Muscle of leg (tissue), 11 donors: ENCODE results near the gene RNF31. TPM values are rescaled to one million over a fixed set of nuclear protein-coding genes. Genes with fewer than 3 reads are reported as not detected.

Source experiments
- DNase-seq: peaks from one replicate; pipeline ENCODE4 v3.0.0; 2013
- H3K27ac ChIP-seq: one replicate; pipeline ENCODE4 v1.5.1; 2013; ENCODE audit warnings: mild to moderate bottlenecking, low read length, control low read depth
- H3K27me3 ChIP-seq: one replicate; pipeline ENCODE4 v1.6.1; 2013; ENCODE audit warnings: low read length; ENCODE audit not compliant: control insufficient read depth, insufficient read depth
- H3K36me3 ChIP-seq: one replicate; pipeline ENCODE4 v1.6.1; 2013; ENCODE audit warnings: low read length; ENCODE audit not compliant: control insufficient read depth, insufficient read depth
- H3K4me1 ChIP-seq: one replicate; pipeline ENCODE4 v1.6.1; 2013; ENCODE audit warnings: low read length; ENCODE audit not compliant: control insufficient read depth, insufficient read depth
- H3K4me3 ChIP-seq: one replicate; pipeline ENCODE4 v1.5.1; 2013; ENCODE audit warnings: low read length, control low read depth
- H3K9me3 ChIP-seq: replicated peaks from 2 replicates; pipeline ENCODE4 v1.6.1; 2013; ENCODE audit warnings: low read depth, low read length; ENCODE audit not compliant: control insufficient read depth
- WGBS: methylation state at CpG from one replicate; pipeline ENCODE4 v1.1.5; 2013; ENCODE audit warnings: missing lambda C conversion rate; ENCODE audit not compliant: insufficient coverage; 5-methylcytosine and 5-hydroxymethylcytosine counted together
- polyA plus RNA-seq, 8 donors: library from polyadenylated mRNA; unstranded; fragments of 120-200 nt; gene quantifications; one replicate each; pipeline versions ENCODE4 v1.2.1 to v1.2.3, GENCODE V29; 2013; ENCODE audit warnings: inconsistent platforms in 1 of 8, low replicate concordance in 1 of 8; ENCODE audit not compliant: insufficient read length in 8 of 8, insufficient read depth in 1 of 8
- total RNA-seq: library from RNA; stranded (reverse); fragments of 120-200 nt; gene quantifications from one replicate; pipeline ENCODE4 v1.2.4, GENCODE V29; 2013

The RNF31 gene
- total and polyA plus RNA-seq, 9 donors, result 27.3 to 37.0 (median 36.1) TPM

DNA sequence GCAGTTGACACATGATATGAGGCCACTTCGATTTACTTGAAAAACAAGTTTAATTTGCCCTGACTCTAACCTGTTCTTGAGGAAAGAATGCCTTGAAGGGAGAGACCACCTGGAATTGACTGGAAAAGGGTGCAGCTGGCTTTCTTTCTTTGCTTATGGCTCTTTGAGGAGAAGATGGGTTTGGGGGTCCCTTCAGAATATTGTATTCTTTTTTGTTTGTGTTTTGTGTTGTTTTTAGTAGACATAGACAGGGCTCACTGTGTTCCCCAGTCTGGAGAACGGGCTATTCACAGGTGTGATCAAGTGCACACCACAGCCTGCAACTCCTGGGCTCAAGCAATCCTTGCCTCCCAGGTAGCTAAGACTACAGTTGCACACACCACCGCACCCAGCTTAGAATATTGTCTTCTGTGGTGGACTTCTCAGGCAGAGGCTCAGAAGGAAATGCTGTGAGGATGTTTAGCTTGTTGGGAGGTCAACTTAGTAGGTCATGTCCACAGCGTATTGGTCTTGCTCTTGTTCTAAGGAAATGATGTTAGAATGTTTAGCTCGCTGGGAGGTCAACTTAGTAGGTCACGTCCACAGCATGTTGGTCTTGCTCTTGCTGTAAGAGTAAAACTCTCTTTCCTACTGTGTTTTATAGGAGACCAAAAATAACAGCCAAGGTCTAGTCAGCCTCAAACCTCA is 31.0 kb upstream of the RNF31 start:
- Histone ChIP-seq H3K27me3 (no peaks in the 10 kb centered on the region), H3K4me1 (peaks cover 20% of the 10 kb centered on the region), H3K36me3 (peaks cover 50% of the 10 kb centered on the region), H3K9me3 (no peaks in the 10 kb centered on the region), H3K4me3 (no peak overlapping the region), H3K27ac (no peak overlapping the region)
- no peak for DNase-seq
- 87% methylated on average over 4 of the region's 6 CpGs for WGBS

DNA sequence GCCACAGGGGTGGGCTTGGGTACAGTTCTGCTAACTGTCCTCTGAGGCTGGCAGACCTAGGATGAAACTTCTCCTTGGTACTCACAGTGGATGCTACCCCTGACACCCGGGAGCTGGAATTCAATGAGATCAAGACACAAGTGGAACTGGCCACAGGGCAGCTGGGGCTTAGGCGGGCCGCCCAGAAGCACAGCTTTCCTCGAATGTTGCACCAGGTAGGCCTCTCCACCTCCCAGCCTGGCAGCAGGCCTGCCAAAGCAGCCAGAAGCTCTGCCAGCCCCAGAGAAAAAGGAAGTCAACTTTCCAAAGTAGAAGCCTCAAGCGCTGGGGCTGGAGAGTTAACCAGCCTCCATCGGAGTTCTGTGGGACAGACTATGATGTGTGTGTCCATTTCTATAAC is 30.1 kb upstream of the RNF31 start:
- no peak for DNase-seq
- Histone ChIP-seq H3K27ac (no peak overlapping the region), H3K27me3 (no peaks in the 10 kb centered on the region), H3K9me3 (no peaks in the 10 kb centered on the region), H3K4me1 (peaks cover 20% of the 10 kb centered on the region), H3K36me3 (peaks cover 57% of the 10 kb centered on the region), H3K4me3 (no peak overlapping the region)
- WGBS, result 92% methylated on average over 3 of the region's 6 CpGs

DNA sequence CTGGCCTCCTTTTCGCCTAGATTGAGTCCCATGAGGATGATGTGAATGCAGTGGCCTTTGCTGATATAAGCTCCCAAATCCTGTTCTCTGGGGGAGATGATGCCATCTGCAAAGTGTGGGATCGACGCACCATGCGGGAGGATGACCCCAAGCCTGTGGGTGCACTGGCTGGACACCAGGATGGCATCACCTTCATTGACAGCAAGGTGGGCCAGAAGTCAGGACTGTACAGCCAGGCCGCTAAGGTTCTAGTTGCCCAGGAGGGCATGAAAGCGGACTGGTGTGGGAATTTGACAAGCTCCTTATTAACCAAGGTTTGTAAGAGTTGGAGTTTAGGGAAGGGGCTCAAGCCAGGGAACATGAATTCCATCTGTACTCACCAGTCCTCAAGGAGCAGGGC is 27.6 kb upstream of the RNF31 start:
- H3K4me1 ChIP-seq, result peaks cover 11% of the 10 kb centered on the region
- no peaks in the 10 kb centered on the region for H3K9me3 ChIP-seq
- no peak overlapping the region for H3K4me3 ChIP-seq
- WGBS, result 98% methylated on average over 4 of the region's 6 CpGs
- no peak overlapping the region for H3K27ac ChIP-seq
- peaks cover 80% of the 10 kb centered on the region for H3K36me3 ChIP-seq
- no peak for DNase-seq
- H3K27me3 ChIP-seq, result no peaks in the 10 kb centered on the region

DNA sequence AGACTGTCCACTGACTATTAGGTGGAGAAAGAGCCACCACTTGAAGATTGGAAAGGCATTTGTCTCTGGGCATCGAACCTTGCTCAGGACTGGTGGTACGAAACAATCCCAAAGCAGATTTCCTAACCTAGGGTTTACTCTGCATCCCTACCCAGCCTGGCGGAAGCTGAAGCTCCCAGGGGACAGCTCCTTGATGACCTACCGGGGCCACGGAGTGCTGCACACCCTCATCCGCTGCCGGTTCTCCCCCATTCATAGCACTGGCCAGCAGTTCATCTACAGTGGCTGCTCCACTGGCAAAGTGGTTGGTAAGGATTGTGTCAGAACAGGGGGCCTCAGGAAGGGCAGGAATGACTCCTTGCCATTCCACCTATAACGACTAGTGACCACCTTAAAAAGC is 26.1 kb upstream of the RNF31 start:
- H3K4me1 ChIP-seq, result peaks cover 2% of the 10 kb centered on the region
- peaks cover 78% of the 10 kb centered on the region for H3K36me3 ChIP-seq
- H3K4me3 ChIP-seq, result no peak overlapping the region
- WGBS, result 60% methylated on average over 1 of the region's 8 CpGs
- no peaks in the 10 kb centered on the region for H3K9me3 ChIP-seq
- H3K27ac ChIP-seq, result no peak overlapping the region
- DNase-seq, result no peak
- no peaks in the 10 kb centered on the region for H3K27me3 ChIP-seq

DNA sequence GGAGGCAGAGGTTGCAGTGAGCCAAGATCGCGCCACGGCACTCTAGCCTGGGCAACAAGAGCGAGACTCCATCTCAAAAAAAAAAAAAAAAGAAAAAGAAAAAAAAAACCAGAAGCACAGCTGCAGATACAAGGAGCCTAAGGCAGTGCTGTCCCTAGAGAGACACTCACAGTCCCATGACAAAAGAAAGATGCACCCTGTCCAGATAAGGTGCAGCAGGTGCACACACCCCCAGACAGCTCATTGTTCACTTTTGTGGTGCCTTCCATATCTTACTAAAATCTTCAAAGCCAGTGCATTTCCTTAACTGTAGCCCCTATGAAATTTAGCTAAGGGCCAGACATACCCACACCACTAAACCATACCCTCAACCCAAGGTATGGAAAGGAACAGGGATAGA is 24.9 kb upstream of the RNF31 start:
- Histone ChIP-seq H3K9me3 (no peaks in the 10 kb centered on the region), H3K4me1 (no peaks in the 10 kb centered on the region), H3K27me3 (no peaks in the 10 kb centered on the region), H3K27ac (no peak overlapping the region), H3K36me3 (peaks cover 66% of the 10 kb centered on the region), H3K4me3 (no peak overlapping the region)
- DNase-seq, result no peak
- 100% methylated on average over 4 of the region's 4 CpGs for WGBS

DNA sequence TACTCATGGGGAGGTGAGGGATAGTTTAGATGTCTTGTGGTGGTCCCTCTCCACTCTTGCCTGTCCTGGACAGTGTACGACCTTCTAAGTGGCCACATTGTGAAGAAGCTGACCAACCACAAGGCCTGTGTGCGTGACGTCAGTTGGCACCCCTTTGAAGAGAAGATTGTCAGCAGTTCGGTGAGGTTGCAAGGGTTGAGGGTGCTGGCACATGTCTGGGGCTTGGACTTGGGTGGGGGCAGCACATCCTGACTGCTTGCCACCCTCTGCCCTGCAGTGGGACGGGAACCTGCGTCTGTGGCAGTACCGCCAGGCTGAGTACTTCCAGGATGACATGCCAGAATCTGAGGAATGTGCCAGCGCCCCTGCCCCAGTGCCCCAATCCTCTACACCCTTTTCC is 24.4 kb upstream of the RNF31 start:
- no peaks in the 10 kb centered on the region for H3K27me3 ChIP-seq
- no peak overlapping the region for H3K4me3 ChIP-seq
- peaks cover 61% of the 10 kb centered on the region for H3K36me3 ChIP-seq
- 93% methylated on average over 6 of the region's 8 CpGs for WGBS
- no peak overlapping the region for H3K27ac ChIP-seq
- no peaks in the 10 kb centered on the region for H3K4me1 ChIP-seq
- no peaks in the 10 kb centered on the region for H3K9me3 ChIP-seq
- DNase-seq, result no peak

DNA sequence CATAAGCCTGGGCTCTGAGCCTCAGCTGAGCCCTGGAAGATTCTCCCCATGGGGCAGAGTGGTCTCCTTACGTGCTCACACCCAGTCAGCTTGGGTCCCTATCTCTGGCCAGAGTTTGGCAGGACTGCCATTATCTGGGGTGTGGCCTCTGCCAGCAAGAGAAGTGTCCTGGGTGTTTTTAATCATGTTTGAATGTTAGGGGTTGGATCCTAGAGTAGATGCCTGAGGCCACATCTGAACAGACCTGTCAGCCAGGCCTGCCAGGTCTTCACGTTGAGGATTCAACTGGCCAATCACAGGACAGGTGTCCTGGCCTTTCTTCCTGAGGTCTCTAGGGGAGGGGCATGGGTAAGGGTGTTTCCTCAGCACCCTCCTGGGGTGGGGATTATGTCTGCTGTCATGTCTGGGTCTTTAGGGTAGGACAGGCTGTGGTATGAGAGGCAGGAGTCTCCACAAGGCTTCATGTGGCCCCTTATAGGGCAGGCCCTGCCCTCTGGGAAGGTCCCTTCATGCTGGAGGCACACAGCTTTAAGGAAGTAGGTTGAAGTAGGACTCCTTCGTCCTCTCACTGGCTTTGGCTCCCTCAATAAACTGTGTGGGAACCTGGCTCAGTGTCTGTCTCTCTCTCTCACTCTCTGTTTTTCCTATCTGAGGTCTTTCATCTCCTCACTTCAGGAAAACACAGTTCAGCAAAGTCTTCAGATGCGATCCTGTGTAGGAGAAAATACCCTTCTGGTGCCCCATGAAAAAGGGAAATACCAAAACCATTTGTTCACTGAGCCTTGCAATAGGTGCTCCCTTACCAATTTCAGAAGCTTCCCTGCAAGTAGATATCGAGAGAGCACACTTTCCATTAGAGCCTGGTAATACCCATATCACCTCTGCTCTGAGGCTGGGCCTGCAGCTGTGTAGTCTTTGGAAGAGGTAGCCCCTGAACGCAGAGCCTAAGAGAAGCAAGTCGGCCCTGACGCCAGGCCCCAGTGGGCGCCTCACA is 23.6 kb upstream of the RNF31 start:
- Histone ChIP-seq H3K36me3 (peaks cover 53% of the 10 kb centered on the region), H3K9me3 (no peaks in the 10 kb centered on the region), H3K27ac (no peak overlapping the region), H3K4me3 (no peak overlapping the region), H3K27me3 (no peaks in the 10 kb centered on the region), H3K4me1 (no peaks in the 10 kb centered on the region)
- 66% methylated on average over 5 of the region's 9 CpGs for WGBS
- no peak for DNase-seq

DNA sequence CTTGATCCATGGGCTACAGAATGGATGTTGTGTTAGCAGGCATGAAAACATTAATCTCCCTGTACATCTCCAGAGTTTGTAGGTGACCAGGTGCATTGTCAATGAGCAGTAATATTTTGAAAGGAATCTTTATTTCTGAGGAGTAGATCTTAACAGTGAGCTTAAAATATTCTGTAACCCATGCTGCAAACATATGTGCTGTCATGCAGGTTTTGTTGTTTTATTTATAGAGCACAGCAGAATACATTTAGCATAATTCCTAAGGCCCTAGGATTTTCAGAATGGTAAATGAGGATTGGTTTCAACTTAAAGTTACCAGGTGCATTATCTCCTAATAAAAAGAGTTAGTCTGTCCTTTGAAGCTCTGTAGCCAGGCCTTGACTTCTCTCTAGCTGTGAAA is 20.4 kb upstream of the RNF31 start:
- H3K4me3 ChIP-seq, result no peak overlapping the region
- no peak for DNase-seq
- no peak overlapping the region for H3K27ac ChIP-seq

DNA sequence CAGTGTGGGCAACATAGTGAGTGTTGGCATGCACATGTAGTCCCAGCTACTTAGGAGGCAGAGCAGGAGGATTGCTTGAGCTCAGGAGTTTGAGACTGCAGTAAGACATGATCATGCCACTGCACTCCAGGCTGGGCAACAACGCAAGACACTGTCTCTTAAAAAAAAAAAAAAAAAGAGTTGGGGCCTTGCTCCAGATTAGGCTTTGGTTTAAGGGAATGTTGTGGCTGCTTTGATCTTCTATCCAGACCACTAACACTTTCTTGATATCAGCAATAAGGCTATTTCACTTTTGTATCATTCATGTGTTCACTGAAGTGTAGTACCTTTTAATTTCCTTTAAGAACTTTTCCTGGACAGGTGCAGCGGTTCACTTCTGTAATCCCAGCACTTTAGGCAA is 19.6 kb upstream of the RNF31 start:
- DNase-seq, result no peak
- H3K27ac ChIP-seq, result no peak overlapping the region
- H3K27me3 ChIP-seq, result no peaks in the 10 kb centered on the region
- WGBS, result 86% methylated on average over 1 of the region's 2 CpGs
- H3K4me1 ChIP-seq, result peaks cover 27% of the 10 kb centered on the region
- H3K36me3 ChIP-seq, result peaks cover 21% of the 10 kb centered on the region
- no peak overlapping the region for H3K4me3 ChIP-seq
- no peaks in the 10 kb centered on the region for H3K9me3 ChIP-seq

More for the DNA sequence above, 20.4 kb upstream of the RNF31 start:
- H3K4me1 ChIP-seq, result peaks cover 20% of the 10 kb centered on the region
- H3K9me3 ChIP-seq, result no peaks in the 10 kb centered on the region
- peaks cover 24% of the 10 kb centered on the region for H3K36me3 ChIP-seq
- H3K27me3 ChIP-seq, result no peaks in the 10 kb centered on the region

DNA sequence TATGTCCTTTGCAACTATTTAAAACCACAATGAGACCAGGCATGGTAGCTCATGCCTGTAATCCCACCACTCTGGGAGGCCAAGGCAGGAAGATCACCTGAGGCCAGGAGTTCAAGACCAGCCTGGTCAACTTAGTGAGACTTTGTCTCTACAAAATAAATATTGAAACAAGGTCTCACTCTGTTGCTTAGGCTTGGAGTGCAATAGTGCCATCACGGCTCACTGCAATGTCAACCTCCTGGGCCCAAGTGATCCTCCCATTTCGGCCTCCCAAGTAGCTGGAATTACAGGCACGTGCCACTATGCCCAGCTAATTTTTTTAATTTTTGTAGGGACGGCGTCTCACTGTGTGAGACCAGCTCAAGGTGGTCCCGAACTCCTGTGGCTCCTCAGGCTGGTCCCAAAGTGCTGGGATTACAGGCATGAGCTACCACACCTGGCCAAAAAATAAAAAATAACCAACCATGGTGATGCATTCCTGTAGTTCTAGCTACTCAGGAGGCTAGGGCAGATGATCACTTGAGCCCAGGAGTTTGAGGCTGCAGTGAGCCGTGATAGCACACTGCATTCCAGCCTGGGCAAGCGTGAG is 17.8 kb upstream of the RNF31 start:
- Histone ChIP-seq H3K27me3 (no peaks in the 10 kb centered on the region), H3K36me3 (peaks cover 8% of the 10 kb centered on the region), H3K4me1 (peaks cover 34% of the 10 kb centered on the region), H3K4me3 (no peak overlapping the region), H3K9me3 (no peaks in the 10 kb centered on the region), H3K27ac (peak overlapping the region; percentile 29)
- 91% methylated on average over 6 of the region's 8 CpGs for WGBS
- DNase-seq, result no peak
